ACC112 (cell line): Measurements from ENCODE around the gene COL12A1.

ENCODE experiments used
- H2AFZ ChIP-seq: fragments of 200-600 bp; sonication (generic); one replicate; pipeline ENCODE4 v1.6.0; 2017; ENCODE audit warnings: antibody characterized with exemption, low read length; ENCODE audit not compliant: unreplicated experiment
- H3K27ac ChIP-seq: fragments of 200-600 bp; sonication (generic); 2 replicates; pipeline ENCODE4 v1.5.1; 2014; ENCODE audit warnings: low read depth, mild to moderate bottlenecking, antibody characterized with exemption, low read length, moderate library complexity
- H3K27me3 ChIP-seq: fragments of 200-600 bp; sonication (generic); 2 replicates; pipeline ENCODE4 v1.6.1; 2014; ENCODE audit warnings: mild to moderate bottlenecking, antibody characterized with exemption, low read length, moderate library complexity, mixed read lengths; ENCODE audit not compliant: insufficient read depth
- H3K36me3 ChIP-seq: fragments of 200-600 bp; sonication (generic); 2 replicates; pipeline ENCODE4 v1.6.1; 2016; ENCODE audit warnings: mild to moderate bottlenecking, antibody characterized with exemption, low read length, moderate library complexity, mixed read lengths; ENCODE audit not compliant: insufficient read depth
- H3K4me1 ChIP-seq: fragments of 200-600 bp; sonication (generic); one replicate; pipeline ENCODE4 v1.6.1; 2016; ENCODE audit warnings: low read length, mixed read lengths; ENCODE audit not compliant: insufficient read depth, unreplicated experiment, control insufficient read depth
- H3K4me3 ChIP-seq: fragments of 200-600 bp; sonication (generic); 2 replicates; pipeline ENCODE4 v1.5.1; 2014; ENCODE audit warnings: mild to moderate bottlenecking, low read depth, low read length
- H3K79me2 ChIP-seq: fragments of 200-600 bp; sonication (generic); one replicate; pipeline ENCODE4 v1.6.0; 2016; ENCODE audit warnings: low read length; ENCODE audit not compliant: control insufficient read depth, unreplicated experiment, insufficient read depth

The COL12A1 gene

GRCh38 chr6:75143191-75143590 is 62.7 kb downstream of the COL12A1 start:
- Histone ChIP-seq H3K79me2 (no peaks in the 10 kb centered on the region), H3K27ac (peak overlapping the region; percentile 24), H3K4me1 (peaks cover 17% of the 10 kb centered on the region), H3K36me3 (0 out of 2 replicates have a peak, but pooled peaks cover 6% of the 10 kb centered on the region), H3K27me3 (no peaks in the 10 kb centered on the region), H2AFZ (no peak overlapping the region), H3K4me3 (no peak overlapping the region)

GRCh38 chr6:75142721-75143120 is 63.1 kb downstream of the COL12A1 start:
- Histone ChIP-seq H3K27me3 (no peaks in the 10 kb centered on the region), H3K4me3 (no peak overlapping the region), H3K36me3 (0 out of 2 replicates have a peak, but pooled peaks cover 3% of the 10 kb centered on the region), H3K4me1 (peaks cover 13% of the 10 kb centered on the region), H3K27ac (peak overlapping the region; percentile 24), H3K79me2 (no peaks in the 10 kb centered on the region), H2AFZ (no peak overlapping the region)

DNA sequence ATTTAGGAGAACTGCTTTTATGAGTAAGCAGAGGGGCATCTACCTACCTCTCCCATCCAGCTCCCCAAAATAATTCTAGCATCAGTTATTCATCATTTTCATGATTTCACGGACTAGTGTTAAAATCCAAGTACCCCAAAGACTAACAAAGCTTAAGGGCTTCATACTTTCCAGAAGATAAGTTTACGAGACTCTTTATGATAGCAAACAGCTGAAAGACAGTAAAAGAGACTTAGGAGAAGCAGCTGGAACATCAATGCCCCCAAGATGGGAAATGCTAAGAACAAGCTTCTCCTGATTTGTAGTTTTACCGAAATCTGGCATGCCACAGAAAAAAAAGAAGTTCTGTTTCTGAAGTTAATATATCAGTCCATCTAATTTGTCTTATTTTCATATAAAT is 70.0 kb downstream of the COL12A1 start:
- H3K36me3 ChIP-seq, result no peaks in the 10 kb centered on the region
- H3K4me3 ChIP-seq, result no peak overlapping the region
- H3K79me2 ChIP-seq, result no peaks in the 10 kb centered on the region
- no peak overlapping the region for H2AFZ ChIP-seq
- no peak overlapping the region for H3K27ac ChIP-seq
- peaks cover 11% of the 10 kb centered on the region for H3K4me1 ChIP-seq
- H3K27me3 ChIP-seq, result no peaks in the 10 kb centered on the region

- no peak overlapping the region for H3K27ac ChIP-seq
- H2AFZ ChIP-seq, result no peak overlapping the region
- no peaks in the 10 kb centered on the region for H3K79me2 ChIP-seq
- H3K27me3 ChIP-seq, result no peaks in the 10 kb centered on the region
- no peaks in the 10 kb centered on the region for H3K36me3 ChIP-seq
- H3K4me3 ChIP-seq, result no peak overlapping the region
- peaks cover 14% of the 10 kb centered on the region for H3K4me1 ChIP-seq
Observed at GRCh38 chr6:75135450-75135849, 70.4 kb downstream of the COL12A1 start.

- H3K4me3 ChIP-seq, result no peak overlapping the region
- H3K27me3 ChIP-seq, result no peaks in the 10 kb centered on the region
- peak overlapping the region; percentile 30 for H2AFZ ChIP-seq
- H3K36me3 ChIP-seq, result peaks cover 18% of the 10 kb centered on the region
- no peaks in the 10 kb centered on the region for H3K79me2 ChIP-seq
- H3K4me1 ChIP-seq, result peaks cover 28% of the 10 kb centered on the region
- peak overlapping the region; percentile 18; the same call in 1 of the 2 replicates for H3K27ac ChIP-seq
Observed at GRCh38 chr6:75130784-75131183, 75.1 kb downstream of the COL12A1 start.

DNA sequence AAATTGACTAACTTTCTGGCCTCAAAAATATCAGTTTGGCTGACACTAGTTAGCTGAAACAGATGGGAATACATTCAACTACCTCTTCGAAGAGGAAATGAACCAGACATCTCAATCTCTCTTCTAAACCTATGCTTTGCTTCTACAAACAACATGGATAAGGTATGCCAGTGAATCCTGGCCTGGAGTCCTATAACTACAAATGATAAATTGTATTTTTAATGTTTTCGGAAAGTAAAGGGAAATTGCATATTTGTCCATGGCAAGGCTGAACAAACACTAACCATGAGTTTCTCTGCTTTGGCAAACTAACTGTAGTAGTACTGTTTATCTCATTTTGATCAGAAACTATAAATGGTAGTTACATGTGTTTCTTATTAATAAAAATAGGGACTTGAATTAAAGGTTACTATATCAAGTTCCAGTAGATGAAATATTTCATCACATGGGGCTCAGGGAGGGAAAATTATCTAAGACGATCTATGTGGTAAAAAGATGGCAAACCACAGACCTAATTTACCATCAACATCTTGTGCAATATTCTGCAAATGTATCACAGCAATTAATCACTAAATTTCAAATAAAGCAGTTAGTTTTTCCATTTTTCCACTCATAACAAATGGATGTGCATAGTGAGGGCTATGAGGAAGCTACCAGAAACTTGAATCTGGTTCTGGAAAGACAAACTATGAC is 76.8 kb downstream of the COL12A1 start:
- no peaks in the 10 kb centered on the region for H3K27me3 ChIP-seq
- H3K79me2 ChIP-seq, result no peaks in the 10 kb centered on the region
- peaks cover 36% of the 10 kb centered on the region for H3K4me1 ChIP-seq
- no peak overlapping the region for H2AFZ ChIP-seq
- H3K4me3 ChIP-seq, result no peak overlapping the region
- no peak overlapping the region for H3K27ac ChIP-seq
- H3K36me3 ChIP-seq, result peaks cover 26% of the 10 kb centered on the region

DNA sequence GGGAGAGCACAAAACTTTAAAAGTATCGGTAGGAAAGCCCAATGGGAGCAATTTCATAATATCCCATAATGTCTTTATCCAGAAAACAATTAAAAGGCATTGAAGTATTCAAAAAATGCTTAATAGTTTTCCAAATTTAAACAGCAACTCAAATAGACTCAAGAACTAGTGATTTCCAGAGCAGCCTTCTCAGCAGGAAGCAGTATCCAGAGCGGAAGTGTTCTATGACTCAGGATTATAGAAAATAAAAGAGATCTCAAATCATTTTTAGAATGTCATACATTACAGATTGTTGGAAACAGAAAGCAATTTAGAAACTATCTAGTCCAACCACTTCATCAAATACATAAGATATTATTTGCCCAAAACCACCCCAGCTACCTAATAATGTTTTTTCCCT is 79.3 kb downstream of the COL12A1 start:
- Histone ChIP-seq H3K4me1 (peaks cover 32% of the 10 kb centered on the region), H2AFZ (no peak overlapping the region), H3K79me2 (no peaks in the 10 kb centered on the region), H3K27ac (peak overlapping the region; percentile 39; the same call in 1 of the 2 replicates), H3K4me3 (no peak overlapping the region), H3K36me3 (peaks cover 26% of the 10 kb centered on the region), H3K27me3 (no peaks in the 10 kb centered on the region)

GRCh38 chr6:75124983-75125382 is 80.9 kb downstream of the COL12A1 start:
- Histone ChIP-seq H3K4me1 (peaks cover 22% of the 10 kb centered on the region), H3K4me3 (no peak overlapping the region), H3K79me2 (no peaks in the 10 kb centered on the region), H2AFZ (no peak overlapping the region), H3K36me3 (peaks cover 26% of the 10 kb centered on the region), H3K27ac (peak overlapping the region; percentile 32; the same call in 1 of the 2 replicates), H3K27me3 (no peaks in the 10 kb centered on the region)

DNA sequence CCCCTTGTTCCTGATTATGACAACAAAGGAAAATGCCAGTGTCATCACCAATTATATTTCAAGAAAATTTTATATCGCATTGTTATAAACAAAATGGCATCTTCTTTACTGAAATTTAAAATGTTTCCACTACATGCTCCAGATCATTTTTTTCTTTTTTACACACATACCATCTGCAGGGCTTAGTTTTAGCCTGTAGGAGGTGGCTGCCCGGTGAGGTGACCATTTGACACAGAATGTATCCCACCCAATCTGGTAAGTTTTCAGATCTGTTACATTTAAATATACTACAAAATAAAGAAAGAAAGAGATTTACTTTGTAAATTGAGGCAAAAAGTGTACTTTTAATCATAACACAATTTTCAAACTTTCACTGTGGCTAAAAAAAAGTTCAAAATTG is 81.8 kb downstream of the COL12A1 start:
- Histone ChIP-seq H3K4me1 (peaks cover 22% of the 10 kb centered on the region), H2AFZ (no peak overlapping the region), H3K27me3 (no peaks in the 10 kb centered on the region), H3K27ac (no peak overlapping the region), H3K79me2 (no peaks in the 10 kb centered on the region), H3K36me3 (peaks cover 29% of the 10 kb centered on the region), H3K4me3 (no peak overlapping the region)

DNA sequence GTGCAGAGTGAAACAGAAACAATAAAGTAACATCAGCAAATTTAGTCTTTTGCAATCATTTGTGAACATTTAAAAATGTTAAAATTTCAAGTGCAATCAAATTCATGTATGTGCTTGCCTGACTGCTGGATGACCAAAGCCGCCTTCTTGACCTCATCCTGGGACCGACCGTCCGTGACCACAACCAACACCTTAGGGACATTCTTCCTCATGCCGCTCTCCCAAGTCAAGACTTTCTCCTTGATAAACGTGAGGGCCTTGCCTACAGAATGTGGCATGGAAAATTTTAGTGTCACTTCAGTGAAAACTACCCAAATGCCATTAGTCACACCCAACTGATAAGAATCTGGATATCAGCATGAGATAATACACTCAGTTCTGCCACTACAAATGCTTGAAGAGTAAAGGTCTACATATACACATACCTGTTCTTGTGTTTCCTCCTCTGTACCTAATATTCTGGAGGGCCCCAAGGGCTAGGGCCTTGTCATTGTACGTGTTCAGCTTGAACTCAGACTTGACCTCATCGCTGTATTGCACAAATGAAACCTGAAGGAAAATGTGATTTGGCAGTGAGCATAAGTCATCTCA is 86.8 kb downstream of the COL12A1 start:
- no peak overlapping the region for H2AFZ ChIP-seq
- H3K27me3 ChIP-seq, result no peaks in the 10 kb centered on the region
- no peak overlapping the region for H3K4me3 ChIP-seq
- no peaks in the 10 kb centered on the region for H3K4me1 ChIP-seq
- peaks cover 23% of the 10 kb centered on the region for H3K36me3 ChIP-seq
- H3K27ac ChIP-seq, result no peak overlapping the region
- no peaks in the 10 kb centered on the region for H3K79me2 ChIP-seq

DNA sequence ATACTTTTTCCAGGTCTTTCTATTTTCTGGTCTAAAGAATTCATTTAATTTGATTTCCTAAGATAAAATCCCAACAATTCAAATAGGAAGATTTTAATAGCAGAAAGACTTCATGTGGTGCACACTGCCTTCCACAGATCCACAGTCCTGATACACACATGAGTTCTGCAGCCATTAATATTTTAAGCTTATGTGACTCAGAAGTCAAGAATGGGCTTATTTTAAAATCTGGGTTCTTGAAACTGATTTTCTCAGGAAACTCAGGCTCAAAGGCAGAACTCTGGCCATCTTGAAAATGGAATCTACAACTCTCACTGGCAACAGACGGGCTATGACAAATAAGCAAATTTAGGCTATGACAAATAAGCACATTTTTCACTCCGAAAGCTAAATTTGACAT is 88.2 kb downstream of the COL12A1 start:
- Histone ChIP-seq H3K4me1 (no peaks in the 10 kb centered on the region), H3K79me2 (no peaks in the 10 kb centered on the region), H3K36me3 (peaks cover 23% of the 10 kb centered on the region), H3K4me3 (no peak overlapping the region), H2AFZ (no peak overlapping the region), H3K27me3 (no peaks in the 10 kb centered on the region), H3K27ac (no peak overlapping the region)
